HepG2 (cell line): ENCODE measurements around the gene S100A10. TPM values are rescaled to one million over a fixed set of nuclear protein-coding genes. Genes with fewer than 3 reads are reported as not detected.

Source experiments
- BHLHE40 ChIP-seq: IDR thresholded peaks from 2 replicates; pipeline ENCODE4 v1.6.1; 2011; ENCODE audit warnings: low read length, improper control_type of control experiment
- BRCA1 ChIP-seq: sonication (generic); formaldehyde crosslinking; IDR thresholded peaks from 2 replicates; pipeline ENCODE4 v1.4.0; 2020; ENCODE audit warnings: missing genetic modification reagents
- MAFG ChIP-seq: sonication (generic); formaldehyde crosslinking; IDR thresholded peaks from 2 replicates; pipeline ENCODE4 v1.5.1; 2020; ENCODE audit warnings: mild to moderate bottlenecking, missing genetic modification reagents
- MTA3 ChIP-seq: sonication (generic); formaldehyde crosslinking; IDR thresholded peaks from 2 replicates; pipeline ENCODE4 v1.4.0; 2020; ENCODE audit warnings: missing genetic modification reagents
- NFKB2 ChIP-seq: sonication (generic); formaldehyde crosslinking; IDR thresholded peaks from 2 replicates; pipeline ENCODE4 v1.4.0; 2020; ENCODE audit warnings: missing genetic modification reagents, borderline replicate concordance
- NR2F1 ChIP-seq, 2 experiments: fragments of 450-650 bp in 1 of 2; formaldehyde crosslinking in 1 of 2; IDR thresholded peaks; 2 replicates each; pipeline versions ENCODE4 v1.5.0 to v1.6.1; 2016 to 2020; ENCODE audit warnings: mild to moderate bottlenecking in 1 of 2, missing compliant biosample characterization in 1 of 2, missing genetic modification reagents in 1 of 2, moderate library complexity in 1 of 2
- PAF1 ChIP-seq: IDR thresholded peaks from 2 replicates; pipeline ENCODE4 v1.6.1; 2016; ENCODE audit warnings: missing genetic modification reagents, missing compliant biosample characterization
- PPARG ChIP-seq: conservative IDR thresholded peaks from 2 replicates; pipeline ENCODE4 v1.6.1; 2016; ENCODE audit warnings: missing biosample characterization, missing genetic modification reagents
- RNF2 ChIP-seq: fragments of 450-650 bp; conservative IDR thresholded peaks from 2 replicates; pipeline ENCODE4 v1.6.1; 2016; ENCODE audit warnings: low read depth
- TSC22D2 ChIP-seq: sonication (generic); formaldehyde crosslinking; IDR thresholded peaks from 2 replicates; pipeline ENCODE4 v1.5.1; 2020; ENCODE audit warnings: missing genetic modification reagents, mild to moderate bottlenecking, borderline replicate concordance
- ZBTB1 ChIP-seq: sonication (generic); formaldehyde crosslinking; IDR thresholded peaks from 2 replicates; pipeline ENCODE4 v1.4.0; 2020; ENCODE audit warnings: missing genetic modification reagents, borderline replicate concordance
- ZBTB21 ChIP-seq: sonication (generic); formaldehyde crosslinking; IDR thresholded peaks from 2 replicates; pipeline ENCODE4 v1.4.0; 2020; ENCODE audit warnings: missing genetic modification reagents
- ZNF230 ChIP-seq: sonication (generic); formaldehyde crosslinking; IDR thresholded peaks from 2 replicates; pipeline ENCODE4 v1.4.0; 2020; ENCODE audit warnings: mild to moderate bottlenecking, missing genetic modification reagents
- ZNF468 ChIP-seq: sonication (generic); formaldehyde crosslinking; IDR thresholded peaks from 2 replicates; pipeline ENCODE4 v1.8.0; 2022; ENCODE audit warnings: mild to moderate bottlenecking, moderate library complexity, missing genetic modification reagents
- ZNF552 ChIP-seq: sonication (generic); formaldehyde crosslinking; IDR thresholded peaks from 2 replicates; pipeline ENCODE4 v1.9.0; 2022; ENCODE audit warnings: missing genetic modification reagents, mild to moderate bottlenecking, borderline replicate concordance
- ZNF607 ChIP-seq: sonication (generic); formaldehyde crosslinking; IDR thresholded peaks from 2 replicates; pipeline ENCODE4 v1.5.1; 2020; ENCODE audit warnings: missing genetic modification reagents, mild to moderate bottlenecking, borderline replicate concordance
- ZNF678 ChIP-seq: sonication (generic); formaldehyde crosslinking; IDR thresholded peaks from 2 replicates; pipeline ENCODE4 v1.4.0; 2020; ENCODE audit warnings: mild to moderate bottlenecking, missing genetic modification reagents
- polyA plus RNA-seq, 8 experiments: library from polyadenylated mRNA; depleted of rRNA in 3 of 8; stranded (reverse) in 7 of 8; unstranded in 1 of 8; fragments of >200 nt; fragmentation: Illumina TruSeq in 4 of 8; extraction: Trizol in 4 of 8; gene quantifications; 2 replicates each; pipeline versions ENCODE4 v1.2.1 to v1.2.3, GENCODE V29; 2011 to 2016; ENCODE audit warnings: low read depth in 4 of 8, missing spikeins in 1 of 8, mixed read lengths in 1 of 8; ENCODE audit not compliant: insufficient read depth in 1 of 8
- total RNA-seq, 5 experiments: library from RNA; depleted of rRNA; stranded (reverse); fragments of >200 nt; fragmentation: Illumina TruSeq; extraction: Trizol; gene quantifications; 2 replicates each; pipeline ENCODE4 v1.2.3, GENCODE V29; 2016; ENCODE audit warnings: low read depth in 1 of 5
- TF ChIP-seq, protein P1 (sequence below): IDR thresholded peaks from 2 replicates; pipeline ENCODE4 v1.6.1; 2016; ENCODE audit warnings: low read depth, borderline replicate concordance
- TF ChIP-seq, protein P2 (sequence below): sonication (generic); formaldehyde crosslinking; IDR thresholded peaks from 2 replicates; pipeline ENCODE4 v1.4.0; 2020; ENCODE audit warnings: missing genetic modification reagents, mild to moderate bottlenecking, borderline replicate concordance
- TF ChIP-seq, protein P3 (sequence below): sonication (generic); formaldehyde crosslinking; IDR thresholded peaks from 2 replicates; pipeline ENCODE4 v1.8.0; 2022; ENCODE audit warnings: low read depth, missing genetic modification reagents
- TF ChIP-seq, protein P4 (sequence below): sonication (generic); formaldehyde crosslinking; IDR thresholded peaks from 2 replicates; pipeline ENCODE4 v1.5.0; 2020; ENCODE audit warnings: missing genetic modification reagents
- TF ChIP-seq, protein P5 (sequence below): sonication (generic); formaldehyde crosslinking; conservative IDR thresholded peaks from 2 replicates; pipeline ENCODE4 v1.8.0; 2022; ENCODE audit warnings: low read depth, missing genetic modification reagents
- TF ChIP-seq, protein P6 (sequence below): sonication (generic); formaldehyde crosslinking; IDR thresholded peaks from 2 replicates; pipeline ENCODE4 v1.9.0; 2021; ENCODE audit warnings: missing genetic modification reagents, borderline replicate concordance

Gene S100A10
- total and polyA plus RNA-seq, 2 of the 13 experiments (the other 11 are each of a cell fraction or from before 2014, with no cell fraction given) = 16.8 to 28.7 TPM

DNA sequence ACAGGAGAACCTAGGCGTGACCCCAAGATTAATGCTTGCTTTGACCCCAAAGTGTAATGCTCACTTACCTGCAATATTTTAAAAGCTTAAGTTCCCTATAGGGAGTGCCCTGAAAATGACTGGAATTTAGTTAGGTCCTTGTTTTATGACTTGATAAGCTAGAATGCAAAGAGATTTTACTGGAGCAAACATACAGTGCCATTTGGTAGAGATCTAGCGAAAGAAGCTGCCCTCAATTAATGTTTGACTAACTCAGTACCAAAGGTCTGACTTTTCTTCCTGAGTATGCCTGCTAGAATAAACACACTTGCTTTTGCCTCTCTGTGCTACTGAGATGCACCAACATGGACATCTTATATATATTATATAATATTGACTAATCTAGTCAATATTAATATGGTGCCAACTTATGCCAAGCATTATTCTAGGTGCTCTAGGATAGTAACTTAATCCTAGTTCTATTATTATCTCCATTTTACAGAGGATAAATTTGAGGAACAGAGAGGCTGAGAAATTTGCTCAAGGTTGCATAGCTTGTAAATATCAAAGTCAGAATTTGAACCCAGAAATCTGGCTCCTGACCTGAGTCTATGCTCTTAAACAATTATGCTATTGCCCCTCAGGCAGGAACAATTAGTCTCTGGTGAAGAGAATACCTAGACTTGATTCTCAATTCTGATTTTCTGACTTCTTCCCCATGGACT is 18.2 kb downstream of the S100A10 start (continued):
- TF ChIP-seq NFKB2 (CRISPR knock-in tag) (no peak), MAFG (CRISPR knock-in tag) (no peak), ZNF607 (CRISPR knock-in tag) (no peak), MTA3 (CRISPR knock-in tag) (no peak), TSC22D2 (CRISPR knock-in tag) (no peak), ZBTB1 (no peak), NR2F1 (CRISPR knock-in tag; IDR thresholded peaks at IDR 0.05) (no peak), PPARG (CRISPR knock-in tag) (no peak), ZNF468 (no peak), BRCA1 (CRISPR knock-in tag) (no peak), RNF2 (no peak), ZBTB21 (CRISPR knock-in tag) (no peak), ZNF678 (CRISPR knock-in tag) (no peak), PAF1 (CRISPR knock-in tag) (no peak), BHLHE40 (no peak), ZNF552 (no peak), ZNF230 (CRISPR knock-in tag) (no peak)
- TF ChIP-seq, protein P1, sequence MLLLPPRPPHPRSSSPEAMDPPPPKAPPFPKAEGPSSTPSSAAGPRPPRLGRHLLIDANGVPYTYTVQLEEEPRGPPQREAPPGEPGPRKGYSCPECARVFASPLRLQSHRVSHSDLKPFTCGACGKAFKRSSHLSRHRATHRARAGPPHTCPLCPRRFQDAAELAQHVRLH = no peak
- TF ChIP-seq, protein P2, sequence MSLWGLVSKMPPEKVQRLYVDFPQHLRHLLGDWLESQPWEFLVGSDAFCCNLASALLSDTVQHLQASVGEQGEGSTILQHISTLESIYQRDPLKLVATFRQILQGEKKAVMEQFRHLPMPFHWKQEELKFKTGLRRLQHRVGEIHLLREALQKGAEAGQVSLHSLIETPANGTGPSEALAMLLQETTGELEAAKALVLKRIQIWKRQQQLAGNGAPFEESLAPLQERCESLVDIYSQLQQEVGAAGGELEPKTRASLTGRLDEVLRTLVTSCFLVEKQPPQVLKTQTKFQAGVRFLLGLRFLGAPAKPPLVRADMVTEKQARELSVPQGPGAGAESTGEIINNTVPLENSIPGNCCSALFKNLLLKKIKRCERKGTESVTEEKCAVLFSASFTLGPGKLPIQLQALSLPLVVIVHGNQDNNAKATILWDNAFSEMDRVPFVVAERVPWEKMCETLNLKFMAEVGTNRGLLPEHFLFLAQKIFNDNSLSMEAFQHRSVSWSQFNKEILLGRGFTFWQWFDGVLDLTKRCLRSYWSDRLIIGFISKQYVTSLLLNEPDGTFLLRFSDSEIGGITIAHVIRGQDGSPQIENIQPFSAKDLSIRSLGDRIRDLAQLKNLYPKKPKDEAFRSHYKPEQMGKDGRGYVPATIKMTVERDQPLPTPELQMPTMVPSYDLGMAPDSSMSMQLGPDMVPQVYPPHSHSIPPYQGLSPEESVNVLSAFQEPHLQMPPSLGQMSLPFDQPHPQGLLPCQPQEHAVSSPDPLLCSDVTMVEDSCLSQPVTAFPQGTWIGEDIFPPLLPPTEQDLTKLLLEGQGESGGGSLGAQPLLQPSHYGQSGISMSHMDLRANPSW (CRISPR knock-in tag) = no peak
- TF ChIP-seq, protein P3, sequence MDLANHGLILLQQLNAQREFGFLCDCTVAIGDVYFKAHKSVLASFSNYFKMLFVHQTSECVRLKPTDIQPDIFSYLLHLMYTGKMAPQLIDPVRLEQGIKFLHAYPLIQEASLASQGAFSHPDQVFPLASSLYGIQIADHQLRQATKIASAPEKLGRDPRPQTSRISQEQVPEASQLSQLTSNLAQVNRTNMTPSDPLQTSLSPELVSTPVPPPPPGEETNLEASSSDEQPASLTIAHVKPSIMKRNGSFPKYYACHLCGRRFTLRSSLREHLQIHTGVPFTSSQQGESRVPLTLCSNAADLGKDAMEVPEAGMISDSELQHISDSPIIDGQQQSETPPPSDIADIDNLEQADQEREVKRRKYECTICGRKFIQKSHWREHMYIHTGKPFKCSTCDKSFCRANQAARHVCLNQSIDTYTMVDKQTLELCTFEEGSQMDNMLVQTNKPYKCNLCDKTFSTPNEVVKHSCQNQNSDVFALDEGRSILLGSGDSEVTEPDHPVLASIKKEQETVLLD (CRISPR knock-in tag) = no peak
- TF ChIP-seq, protein P4, sequence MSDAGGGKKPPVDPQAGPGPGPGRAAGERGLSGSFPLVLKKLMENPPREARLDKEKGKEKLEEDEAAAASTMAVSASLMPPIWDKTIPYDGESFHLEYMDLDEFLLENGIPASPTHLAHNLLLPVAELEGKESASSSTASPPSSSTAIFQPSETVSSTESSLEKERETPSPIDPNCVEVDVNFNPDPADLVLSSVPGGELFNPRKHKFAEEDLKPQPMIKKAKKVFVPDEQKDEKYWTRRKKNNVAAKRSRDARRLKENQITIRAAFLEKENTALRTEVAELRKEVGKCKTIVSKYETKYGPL (CRISPR knock-in tag) = no peak
- TF ChIP-seq, protein P5, sequence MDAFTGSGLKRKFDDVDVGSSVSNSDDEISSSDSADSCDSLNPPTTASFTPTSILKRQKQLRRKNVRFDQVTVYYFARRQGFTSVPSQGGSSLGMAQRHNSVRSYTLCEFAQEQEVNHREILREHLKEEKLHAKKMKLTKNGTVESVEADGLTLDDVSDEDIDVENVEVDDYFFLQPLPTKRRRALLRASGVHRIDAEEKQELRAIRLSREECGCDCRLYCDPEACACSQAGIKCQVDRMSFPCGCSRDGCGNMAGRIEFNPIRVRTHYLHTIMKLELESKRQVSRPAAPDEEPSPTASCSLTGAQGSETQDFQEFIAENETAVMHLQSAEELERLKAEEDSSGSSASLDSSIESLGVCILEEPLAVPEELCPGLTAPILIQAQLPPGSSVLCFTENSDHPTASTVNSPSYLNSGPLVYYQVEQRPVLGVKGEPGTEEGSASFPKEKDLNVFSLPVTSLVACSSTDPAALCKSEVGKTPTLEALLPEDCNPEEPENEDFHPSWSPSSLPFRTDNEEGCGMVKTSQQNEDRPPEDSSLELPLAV = no peak
- TF ChIP-seq, protein P6, sequence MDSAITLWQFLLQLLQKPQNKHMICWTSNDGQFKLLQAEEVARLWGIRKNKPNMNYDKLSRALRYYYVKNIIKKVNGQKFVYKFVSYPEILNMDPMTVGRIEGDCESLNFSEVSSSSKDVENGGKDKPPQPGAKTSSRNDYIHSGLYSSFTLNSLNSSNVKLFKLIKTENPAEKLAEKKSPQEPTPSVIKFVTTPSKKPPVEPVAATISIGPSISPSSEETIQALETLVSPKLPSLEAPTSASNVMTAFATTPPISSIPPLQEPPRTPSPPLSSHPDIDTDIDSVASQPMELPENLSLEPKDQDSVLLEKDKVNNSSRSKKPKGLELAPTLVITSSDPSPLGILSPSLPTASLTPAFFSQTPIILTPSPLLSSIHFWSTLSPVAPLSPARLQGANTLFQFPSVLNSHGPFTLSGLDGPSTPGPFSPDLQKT (CRISPR knock-in tag) = no peak
